Smooth muscle cell (in vitro differentiated cells): ENCODE data around the gene TMEM91. TPM values are rescaled to one million over a fixed set of nuclear protein-coding genes. Genes with fewer than 3 reads are reported as not detected.

Experiments used
- DNase-seq: peaks from one replicate; lab custom pipeline; 2025; ENCODE audit not compliant: unreplicated experiment; lab: John Stamatoyannopoulos, UW
- H2AFZ ChIP-seq: fragments of 200-600 bp; sonication (generic); 2 replicates; pipeline ENCODE4 v1.6.0; 2016; ENCODE audit warnings: antibody characterized with exemption, low read depth, mild to moderate bottlenecking
- H3F3A ChIP-seq: fragments of 200-600 bp; sonication (generic); 2 replicates; pipeline ENCODE4 v1.6.0; 2017; ENCODE audit warnings: antibody characterized with exemption, low read depth
- H3K27ac ChIP-seq: fragments of 200-600 bp; sonication (generic); 2 replicates; pipeline ENCODE4 v1.5.1; 2016; ENCODE audit warnings: low read depth, mild to moderate bottlenecking
- H3K27me3 ChIP-seq: fragments of 200-600 bp; sonication (generic); 2 replicates; pipeline ENCODE4 v1.6.1; 2016; ENCODE audit warnings: low read depth, mild to moderate bottlenecking
- H3K36me3 ChIP-seq: fragments of 200-600 bp; sonication (generic); 2 replicates; pipeline ENCODE4 v1.5.1; 2016; ENCODE audit warnings: low read depth
- H3K4me1 ChIP-seq: fragments of 200-600 bp; sonication (generic); 2 replicates; pipeline ENCODE4 v1.5.1; 2016; ENCODE audit warnings: low read depth
- H3K4me2 ChIP-seq: fragments of 200-600 bp; sonication (generic); 2 replicates; pipeline ENCODE4 v1.6.0; 2016; ENCODE audit warnings: mild to moderate bottlenecking
- H3K4me3 ChIP-seq: fragments of 200-600 bp; sonication (generic); 2 replicates; pipeline ENCODE4 v1.5.1; 2016; ENCODE audit warnings: mild to moderate bottlenecking
- H3K79me2 ChIP-seq: fragments of 200-600 bp; sonication (generic); 2 replicates; pipeline ENCODE4 v1.6.0; 2016; ENCODE audit warnings: low read depth, mild to moderate bottlenecking
- H3K9ac ChIP-seq: fragments of 200-600 bp; sonication (generic); 2 replicates; pipeline ENCODE4 v1.6.0; 2016; ENCODE audit warnings: low read depth
- H3K9me3 ChIP-seq: fragments of 200-600 bp; sonication (generic); replicated peaks from 2 replicates; pipeline ENCODE4 v1.5.1; 2016; ENCODE audit warnings: low read depth
- H4K20me1 ChIP-seq: fragments of 200-600 bp; sonication (generic); 2 replicates; pipeline ENCODE4 v1.6.0; 2016; ENCODE audit warnings: low read depth
- CTCF ChIP-seq: fragments of 200-600 bp; sonication (generic); IDR thresholded peaks from 2 replicates; pipeline ENCODE4 v1.5.1; 2017; ENCODE audit warnings: borderline replicate concordance, mild to moderate bottlenecking, antibody characterized with exemption; ENCODE audit not compliant: insufficient read depth, poor library complexity, severe bottlenecking
- WGBS: methylation state at CpG from one replicate; pipeline ENCODE4 v1.1.7; 2016; ENCODE audit warnings: low lambda C conversion rate; 5-methylcytosine and 5-hydroxymethylcytosine counted together
- polyA plus RNA-seq: library from polyadenylated mRNA; unstranded; fragments of >200 nt; fragmentation: Nextera tagmentation; extraction: Ambion mirVana; gene quantifications from 2 replicates; pipeline ENCODE4 v1.2.1, GENCODE V29; 2016
- total RNA-seq: library from RNA; depleted of rRNA; stranded (reverse); fragments of >200 nt; gene quantifications from 2 replicates; pipeline ENCODE4 v1.2.3, GENCODE V29; 2014

The TMEM91 gene
- total and polyA plus RNA-seq, 2 experiments from 2014 or later: 11.0 to 24.3 TPM

- TF ChIP-seq CTCF: no peak
- H3K9ac ChIP-seq: no peak overlapping the region
- H3K27ac ChIP-seq: no peak overlapping the region
- H3K4me2 ChIP-seq: no peak overlapping the region
- H3K27me3 ChIP-seq: no peaks in the 10 kb centered on the region
- no peak overlapping the region for H2AFZ ChIP-seq
- DNase-seq: no peak
- peaks cover 15% of the 10 kb centered on the region for H3K79me2 ChIP-seq
- peaks cover 18% of the 10 kb centered on the region for H3F3A ChIP-seq
- H3K4me3 ChIP-seq: no peak overlapping the region
- H4K20me1 ChIP-seq: peaks cover 3% of the 10 kb centered on the region
- H3K9me3 ChIP-seq: no peaks in the 10 kb centered on the region
- H3K36me3 ChIP-seq: no peaks in the 10 kb centered on the region
- H3K4me1 ChIP-seq: no peaks in the 10 kb centered on the region
- WGBS: 93% methylated on average over 13 of the region's 13 CpGs
Measured at GRCh38 chr19:41357746-41358145, 18.6 kb upstream of the TMEM91 start.

- no peaks in the 10 kb centered on the region for H3K36me3 ChIP-seq
- TF ChIP-seq CTCF: no peak
- H3K4me2 ChIP-seq: no peak overlapping the region
- peaks cover 3% of the 10 kb centered on the region for H3K4me1 ChIP-seq
- no peaks in the 10 kb centered on the region for H3K9me3 ChIP-seq
- H3K27me3 ChIP-seq: no peaks in the 10 kb centered on the region
- no peak for DNase-seq
- H3K4me3 ChIP-seq: no peak overlapping the region
- peaks cover 11% of the 10 kb centered on the region for H3F3A ChIP-seq
- H2AFZ ChIP-seq: no peak overlapping the region
- H3K27ac ChIP-seq: no peak overlapping the region
- no peaks in the 10 kb centered on the region for H4K20me1 ChIP-seq
- peaks cover 9% of the 10 kb centered on the region for H3K79me2 ChIP-seq
- H3K9ac ChIP-seq: no peak overlapping the region
- 71% methylated on average over 1 of the region's 1 CpG for WGBS
Measured at GRCh38 chr19:41359741-41360140, 16.6 kb upstream of the TMEM91 start.

- no peak overlapping the region for H2AFZ ChIP-seq
- WGBS: 92% methylated on average over 9 of the region's 10 CpGs
- H3K4me2 ChIP-seq: no peak overlapping the region
- H3K27me3 ChIP-seq: no peaks in the 10 kb centered on the region
- H4K20me1 ChIP-seq: no peaks in the 10 kb centered on the region
- H3K9me3 ChIP-seq: no peaks in the 10 kb centered on the region
- no peaks in the 10 kb centered on the region for H3K36me3 ChIP-seq
- H3K4me1 ChIP-seq: peaks cover 5% of the 10 kb centered on the region
- no peak overlapping the region for H3K4me3 ChIP-seq
- H3K79me2 ChIP-seq: peaks cover 29% of the 10 kb centered on the region
- H3F3A ChIP-seq: no peaks in the 10 kb centered on the region
- no peak overlapping the region for H3K9ac ChIP-seq
- H3K27ac ChIP-seq: no peak overlapping the region
- no peak for TF ChIP-seq CTCF
- DNase-seq: no peak
Measured at GRCh38 chr19:41362143-41362847, 14.0 kb upstream of the TMEM91 start.

GRCh38 chr19:41363371-41363752 lies 13.0 kb upstream of the TMEM91 start:
- H3K79me2 ChIP-seq: peaks cover 29% of the 10 kb centered on the region
- no peaks in the 10 kb centered on the region for H3K36me3 ChIP-seq
- WGBS: 52% methylated on average over 6 of the region's 6 CpGs
- peaks cover 5% of the 10 kb centered on the region for H3K4me1 ChIP-seq
- no peak for DNase-seq
- H3K9ac ChIP-seq: peak overlapping the region; percentile 99
- no peaks in the 10 kb centered on the region for H3K27me3 ChIP-seq
- H2AFZ ChIP-seq: peak overlapping the region; percentile 82
- H3K4me2 ChIP-seq: peak overlapping the region; percentile 79
- peaks cover 3% of the 10 kb centered on the region for H3F3A ChIP-seq
- TF ChIP-seq CTCF: no peak
- no peaks in the 10 kb centered on the region for H3K9me3 ChIP-seq
- H3K4me3 ChIP-seq: peak overlapping the region; percentile 78
- H4K20me1 ChIP-seq: no peaks in the 10 kb centered on the region
- H3K27ac ChIP-seq: peak overlapping the region; percentile 100
